Hepatocyte (in vitro differentiated cells): ENCODE measurements around the gene SLCO3A1.

Experiments
- CTCF ChIP-seq: fragments of 200-600 bp; sonication (generic); IDR thresholded peaks from 2 replicates; pipeline ENCODE4 v1.5.1; 2016; ENCODE audit warnings: antibody characterized with exemption, mild to moderate bottlenecking; ENCODE audit not compliant: poor library complexity
- EZH2 ChIP-seq: fragments of 200-600 bp; sonication (generic); IDR thresholded peaks from 2 replicates; pipeline ENCODE4 v1.6.1; 2016; ENCODE audit warnings: antibody characterized with exemption, mild to moderate bottlenecking, borderline replicate concordance
- EZH2phosphoT487 ChIP-seq: fragments of 200-600 bp; sonication (generic); IDR thresholded peaks from one replicate; pipeline ENCODE4 v1.6.1; 2018; ENCODE audit warnings: antibody characterized with exemption, mild to moderate bottlenecking, low read depth, moderate library complexity; ENCODE audit not compliant: unreplicated experiment, severe bottlenecking

GRCh38 chr15:92189166-92189565 lies 335.7 kb downstream of the SLCO3A1 start:
- TF ChIP-seq CTCF (no peak), EZH2phosphoT487 (no peak), EZH2 (no peak)
